Transverse colon (tissue), 4 donors: ENCODE measurements around the gene HTRA1.

Experiments
- POLR2A ChIP-seq: fragments of 450-650 bp; IDR thresholded peaks from one replicate; pipeline ENCODE4 v1.6.1; 2016; ENCODE audit warnings: antibody characterized with exemption, mild to moderate bottlenecking, moderate library complexity
- POLR2AphosphoS5 ChIP-seq, 3 donors: sonication (generic); formaldehyde crosslinking; IDR thresholded peaks; one replicate each; pipeline ENCODE4 v1.6.1; 2016; ENCODE audit warnings: antibody characterized with exemption in 3 of 3
- TF ChIP-seq, protein P1 (sequence below), 5 experiments: fragments of 200-600 bp in 3 of 5; fragments of 450-650 bp in 2 of 5; sonication (generic) in 3 of 5; IDR thresholded peaks; 1 replicate in 2 of 5; 2 replicates in 3 of 5; pipeline ENCODE4 v1.5.1; 2016 to 2017; ENCODE audit warnings: antibody characterized with exemption in 5 of 5, inconsistent platforms in 3 of 5, mild to moderate bottlenecking in 2 of 5, moderate library complexity in 1 of 5

DNA sequence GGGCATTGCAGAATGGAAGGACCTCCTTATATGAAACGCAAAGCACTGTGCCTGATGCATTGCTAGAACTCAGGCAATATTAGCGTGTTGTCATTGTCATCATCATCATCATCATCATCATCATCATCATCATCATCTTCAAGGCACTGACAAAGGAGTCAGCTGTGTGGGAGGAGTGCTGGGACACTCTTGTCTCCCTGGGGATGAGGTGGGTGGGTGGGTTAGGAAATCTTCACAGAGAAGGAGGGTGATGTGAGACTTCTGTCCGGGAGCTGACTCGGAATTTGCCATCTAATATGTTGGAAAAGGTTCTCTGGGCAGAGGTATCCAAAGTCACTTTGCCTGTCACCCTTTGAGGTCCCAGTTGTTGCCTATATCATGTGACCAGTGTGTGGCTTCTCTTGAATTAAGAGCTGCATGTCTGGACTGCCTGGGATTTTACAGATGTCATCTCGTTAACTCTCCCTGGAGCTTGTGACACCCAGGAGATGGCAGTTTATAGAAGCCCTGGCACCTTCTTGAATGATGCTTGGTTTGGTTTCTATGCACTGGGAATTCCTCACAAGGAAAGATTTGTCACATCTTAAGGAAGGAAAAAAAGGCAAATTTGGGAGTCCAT is 7.1 kb downstream of the HTRA1 start:
- no peak for TF ChIP-seq POLR2A
- TF ChIP-seq, protein P1, sequence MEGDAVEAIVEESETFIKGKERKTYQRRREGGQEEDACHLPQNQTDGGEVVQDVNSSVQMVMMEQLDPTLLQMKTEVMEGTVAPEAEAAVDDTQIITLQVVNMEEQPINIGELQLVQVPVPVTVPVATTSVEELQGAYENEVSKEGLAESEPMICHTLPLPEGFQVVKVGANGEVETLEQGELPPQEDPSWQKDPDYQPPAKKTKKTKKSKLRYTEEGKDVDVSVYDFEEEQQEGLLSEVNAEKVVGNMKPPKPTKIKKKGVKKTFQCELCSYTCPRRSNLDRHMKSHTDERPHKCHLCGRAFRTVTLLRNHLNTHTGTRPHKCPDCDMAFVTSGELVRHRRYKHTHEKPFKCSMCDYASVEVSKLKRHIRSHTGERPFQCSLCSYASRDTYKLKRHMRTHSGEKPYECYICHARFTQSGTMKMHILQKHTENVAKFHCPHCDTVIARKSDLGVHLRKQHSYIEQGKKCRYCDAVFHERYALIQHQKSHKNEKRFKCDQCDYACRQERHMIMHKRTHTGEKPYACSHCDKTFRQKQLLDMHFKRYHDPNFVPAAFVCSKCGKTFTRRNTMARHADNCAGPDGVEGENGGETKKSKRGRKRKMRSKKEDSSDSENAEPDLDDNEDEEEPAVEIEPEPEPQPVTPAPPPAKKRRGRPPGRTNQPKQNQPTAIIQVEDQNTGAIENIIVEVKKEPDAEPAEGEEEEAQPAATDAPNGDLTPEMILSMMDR (IDR thresholded peaks at IDR 0.05), result no peak
- no peak for TF ChIP-seq POLR2AphosphoS5 (IDR thresholded peaks at IDR 0.05)
